Measurements from ENCODE around the gene RNF8. TPM values are rescaled to one million over a fixed set of nuclear protein-coding genes. Genes with fewer than 3 reads are reported as not detected.
"Not testable (repeated sequence)": the region's sequence is repeated elsewhere in the genome, so short reads cannot be mapped to it uniquely, and the experiment has no call there.

The RNF8 gene, protein sequence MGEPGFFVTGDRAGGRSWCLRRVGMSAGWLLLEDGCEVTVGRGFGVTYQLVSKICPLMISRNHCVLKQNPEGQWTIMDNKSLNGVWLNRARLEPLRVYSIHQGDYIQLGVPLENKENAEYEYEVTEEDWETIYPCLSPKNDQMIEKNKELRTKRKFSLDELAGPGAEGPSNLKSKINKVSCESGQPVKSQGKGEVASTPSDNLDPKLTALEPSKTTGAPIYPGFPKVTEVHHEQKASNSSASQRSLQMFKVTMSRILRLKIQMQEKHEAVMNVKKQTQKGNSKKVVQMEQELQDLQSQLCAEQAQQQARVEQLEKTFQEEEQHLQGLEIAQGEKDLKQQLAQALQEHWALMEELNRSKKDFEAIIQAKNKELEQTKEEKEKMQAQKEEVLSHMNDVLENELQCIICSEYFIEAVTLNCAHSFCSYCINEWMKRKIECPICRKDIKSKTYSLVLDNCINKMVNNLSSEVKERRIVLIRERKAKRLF
- total RNA-seq (10 to 100 TPM; 33.7 to 35.2 TPM), polyA plus RNA-seq (17.2 TPM)

DNA sequence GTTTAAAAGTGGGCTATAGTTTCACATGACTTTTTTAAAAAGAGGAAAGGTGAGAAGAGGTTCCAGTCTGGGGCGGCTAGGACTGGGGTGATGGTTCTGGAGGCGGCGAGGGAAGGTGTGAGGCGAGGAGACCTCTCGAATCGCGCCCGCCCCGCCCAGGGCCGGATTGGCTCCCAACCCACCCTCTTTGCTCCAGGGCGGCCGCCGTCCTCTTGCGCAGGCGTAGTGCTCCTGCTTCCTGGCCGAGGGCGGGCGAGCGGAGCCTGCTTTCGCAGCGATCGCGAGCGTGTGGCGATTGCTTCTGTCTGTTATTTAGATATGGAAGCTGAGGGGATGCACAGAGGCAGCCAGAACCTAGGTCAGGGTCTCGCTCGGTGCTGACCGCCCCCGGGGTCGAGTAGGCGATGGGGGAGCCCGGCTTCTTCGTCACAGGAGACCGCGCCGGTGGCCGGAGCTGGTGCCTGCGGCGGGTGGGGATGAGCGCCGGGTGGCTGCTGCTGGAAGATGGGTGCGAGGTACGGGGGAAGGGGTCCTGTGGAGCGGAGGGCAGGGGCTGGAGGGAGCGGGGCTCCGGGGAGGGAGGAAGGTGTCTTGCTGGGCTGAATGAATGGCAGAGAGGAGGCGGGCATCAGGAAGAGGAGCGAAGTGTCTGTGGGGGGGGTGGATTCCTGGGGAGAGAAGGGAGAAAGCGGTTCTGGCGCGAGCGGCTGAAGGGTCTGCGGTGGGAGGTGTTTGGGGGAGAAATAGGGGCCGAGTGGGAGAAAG lies at the start of gene RNF8:
Gene RNF8, plus strand, starts transcription at position 223 of the 765 bp plus-strand sequence. Its CDS starts 182 bp downstream, at position 405.
- ChIA-PET POLR2A (interaction anchor here (0.6 kb wide), 1 partner anchor 368 kb away, joined by 3 read pairs; the partner anchor contains the start of gene MTCH1), CTCF (interaction anchor here (0.5 kb wide), 1 partner anchor 22 kb away, joined by 4 read pairs; no protein-coding TSS in a partner anchor)
- Histone ChIP-seq H3K4me1 (ENCODE audit: insufficient read depth, low read length) (peaks cover 21% of the 10 kb centered on the region), H3K27me3 (ENCODE audit: insufficient read depth, low read length, poor library complexity, severe bottlenecking) (no peaks in the 10 kb centered on the region), H3K27ac (ENCODE audit: low read depth, low read length) (peak within 1 kb of the TSS; percentile 73), H3K4me3 (ENCODE audit: low read length) (peak within 1 kb of the TSS; percentile 89), H3K36me3 (ENCODE audit: insufficient read depth, low read length) (no peaks in the 10 kb centered on the region), H3K9me3 (ENCODE audit: low read length) (no peaks in the 10 kb centered on the region)
- peaks cover 0 to 7% (median 0%) of the 10 kb centered on the region in 3 donors for H3K36me3 Mint-ChIP-seq
- peak; percentile 84 to 91 (median 87) for DNase-seq
- peaks cover 33 to 49% (median 46%) of the 10 kb centered on the region in 3 donors for H3K4me1 Mint-ChIP-seq
- peak within 1 kb of the TSS; percentile 93 to 98 (median 96) for H3K4me3 Mint-ChIP-seq
- no peaks in the 10 kb centered on the region for H3K27me3 Mint-ChIP-seq
- no peaks in the 10 kb centered on the region for H3K9me3 Mint-ChIP-seq
- H3K27ac Mint-ChIP-seq = peak within 1 kb of the TSS; percentile 45 to 95 (median 86)

DNA sequence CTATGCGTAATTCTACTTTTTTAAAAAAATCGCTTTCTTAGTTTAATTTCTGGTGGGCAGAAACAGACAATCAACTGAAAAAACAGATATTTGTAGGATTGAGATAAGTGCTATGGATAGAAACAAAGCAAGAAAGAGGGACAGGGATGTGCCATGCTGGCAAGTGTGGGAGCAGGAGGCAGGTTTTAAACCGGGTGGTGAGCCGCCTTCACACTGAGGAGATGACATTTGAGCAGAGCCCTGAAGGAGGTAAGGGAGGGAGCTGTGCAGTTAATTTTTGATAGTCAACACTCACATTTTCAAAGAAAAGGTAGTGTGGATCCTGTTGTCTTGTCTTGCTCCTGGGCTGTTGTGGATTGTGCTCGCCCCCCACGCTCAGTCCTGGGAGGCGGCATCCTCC lies 49.0 kb upstream of the RNF8 start:
- Histone ChIP-seq H3K4me3 (ENCODE audit: low read length) (no peak overlapping the region), H3K27ac (ENCODE audit: low read depth, low read length) (no peak overlapping the region), H3K4me1 (ENCODE audit: insufficient read depth, low read length) (no peaks in the 10 kb centered on the region), H3K27me3 (ENCODE audit: insufficient read depth, low read length, poor library complexity, severe bottlenecking) (no peaks in the 10 kb centered on the region), H3K9me3 (ENCODE audit: low read length) (no peaks in the 10 kb centered on the region), H3K36me3 (ENCODE audit: insufficient read depth, low read length) (peaks cover 20% of the 10 kb centered on the region)
- Mint-ChIP-seq H3K27me3 (no peaks in the 10 kb centered on the region), H3K36me3 (peaks cover 7 to 77% (median 30%) of the 10 kb centered on the region in 3 donors), H3K4me3 (no peak overlapping the region), H3K27ac (no peak overlapping the region), H3K4me1 (no peaks in the 10 kb centered on the region), H3K9me3 (no peaks in the 10 kb centered on the region)
- ChIA-PET POLR2A (no interaction called here), CTCF (interaction anchor here (1.7 kb wide), 1 partner anchor 10 kb away, joined by 5 read pairs; no protein-coding TSS in a partner anchor)
- DNase-seq = no peak

GRCh38 chr6:37305841-37306425 lies 47.9 kb upstream of the RNF8 start:
- Histone ChIP-seq H3K9me3 (ENCODE audit: low read length) (no peaks in the 10 kb centered on the region), H3K27ac (ENCODE audit: low read depth, low read length) (no peak overlapping the region), H3K4me1 (ENCODE audit: insufficient read depth, low read length) (no peaks in the 10 kb centered on the region), H3K4me3 (ENCODE audit: low read length) (no peak overlapping the region), H3K27me3 (ENCODE audit: insufficient read depth, low read length, poor library complexity, severe bottlenecking) (no peaks in the 10 kb centered on the region), H3K36me3 (ENCODE audit: insufficient read depth, low read length) (peaks cover 19% of the 10 kb centered on the region)
- Mint-ChIP-seq H3K4me3 (no peak overlapping the region), H3K27me3 (no peaks in the 10 kb centered on the region), H3K27ac (no peak overlapping the region), H3K36me3 (peaks cover 3 to 70% (median 27%) of the 10 kb centered on the region in 3 donors), H3K9me3 (no peaks in the 10 kb centered on the region), H3K4me1 (no peaks in the 10 kb centered on the region)
- POLR2A ChIA-PET = no interaction called here
- CTCF ChIA-PET = interaction anchor here (1.2 to 1.7 kb wide), 2 partner anchors 9 to 20 kb away, joined by 5 read pairs; no protein-coding TSS in a partner anchor
- no peak for DNase-seq

DNA sequence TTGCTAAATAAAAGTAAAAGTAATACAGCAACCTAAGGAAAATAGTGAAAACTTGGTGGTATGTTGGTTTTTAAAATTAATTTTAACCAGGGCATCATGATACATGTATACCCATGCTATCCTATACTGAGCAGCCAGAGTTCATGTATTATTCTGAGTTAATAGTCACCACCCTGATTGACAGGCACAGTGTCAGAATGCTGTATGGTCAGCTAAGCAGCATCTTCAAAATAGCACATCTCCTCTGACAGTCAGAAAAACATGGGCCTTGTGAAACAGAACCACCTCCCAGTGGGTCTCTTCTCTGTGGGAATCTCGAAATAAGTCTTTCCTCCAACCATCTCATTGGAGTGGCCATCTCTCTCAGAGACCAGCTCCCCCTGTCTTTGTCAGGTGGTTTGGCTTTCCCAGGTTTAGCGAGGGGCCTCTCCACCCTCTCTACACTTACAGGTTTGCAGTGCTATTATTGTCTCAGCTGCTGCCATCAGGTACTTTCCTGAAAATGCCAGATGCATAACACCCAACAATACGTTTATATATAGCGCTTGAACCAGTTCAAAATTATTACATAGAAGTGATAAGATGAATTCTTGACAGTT lies 47.1 kb upstream of the RNF8 start:
- ChIA-PET POLR2A (no interaction called here), CTCF (interaction anchor here (1.7 kb wide), 1 partner anchor 8 kb away, joined by 5 read pairs; no protein-coding TSS in a partner anchor)
- Mint-ChIP-seq H3K9me3 (no peaks in the 10 kb centered on the region), H3K27me3 (no peaks in the 10 kb centered on the region), H3K4me3 (no peak overlapping the region), H3K36me3 (peaks cover 3 to 65% (median 23%) of the 10 kb centered on the region in 3 donors), H3K27ac (no peak overlapping the region), H3K4me1 (no peaks in the 10 kb centered on the region)
- no peaks in the 10 kb centered on the region for H3K27me3 ChIP-seq (ENCODE audit: insufficient read depth, low read length, poor library complexity, severe bottlenecking)
- no peak for DNase-seq
- H3K9me3 ChIP-seq (ENCODE audit: low read length) = no peaks in the 10 kb centered on the region
- H3K4me3 ChIP-seq (ENCODE audit: low read length) = no peak overlapping the region
- no peaks in the 10 kb centered on the region for H3K4me1 ChIP-seq (ENCODE audit: insufficient read depth, low read length)
- H3K27ac ChIP-seq (ENCODE audit: low read depth, low read length) = no peak overlapping the region
- H3K36me3 ChIP-seq (ENCODE audit: insufficient read depth, low read length) = peaks cover 19% of the 10 kb centered on the region

DNA sequence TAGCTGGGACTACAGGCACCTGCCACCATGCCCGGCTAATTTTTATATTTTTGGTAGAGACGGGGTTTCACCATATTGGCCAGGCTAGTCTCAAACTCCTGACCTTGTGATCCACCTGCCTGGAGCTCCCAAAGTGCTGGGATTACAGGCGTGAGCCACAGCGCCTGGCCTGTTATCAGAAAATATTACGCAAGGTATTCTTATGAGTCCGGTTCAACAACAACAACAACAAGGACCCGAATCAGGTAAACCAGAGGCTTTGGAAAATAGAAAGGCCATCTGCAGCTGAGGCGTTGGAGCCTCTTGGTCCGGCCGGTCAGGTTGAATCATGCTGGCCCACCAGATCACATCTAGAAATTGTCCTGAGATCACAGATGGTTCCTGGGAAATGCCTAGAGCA lies 46.3 kb upstream of the RNF8 start:
- H3K4me3 ChIP-seq (ENCODE audit: low read length); DNase-seq; POLR2A ChIA-PET; H3K9me3 Mint-ChIP-seq; H3K27me3 Mint-ChIP-seq; H3K4me3 Mint-ChIP-seq; H3K4me1 ChIP-seq (ENCODE audit: insufficient read depth, low read length); CTCF ChIA-PET; H3K4me1 Mint-ChIP-seq; H3K27ac ChIP-seq (ENCODE audit: low read depth, low read length); H3K27ac Mint-ChIP-seq; H3K9me3 ChIP-seq (ENCODE audit: low read length); H3K27me3 ChIP-seq (ENCODE audit: insufficient read depth, low read length, poor library complexity, severe bottlenecking): not testable (repeated sequence)
- H3K36me3 Mint-ChIP-seq = peaks cover 3 to 63% (median 26%) of the 10 kb centered on the region in 3 donors
- H3K36me3 ChIP-seq (ENCODE audit: insufficient read depth, low read length) = peaks cover 22% of the 10 kb centered on the region

GRCh38 chr6:37308069-37308815 lies 45.5 kb upstream of the RNF8 start:
- H3K27ac Mint-ChIP-seq = no peak overlapping the region
- H3K4me3 Mint-ChIP-seq = no peak overlapping the region
- POLR2A ChIA-PET = no interaction called here
- H3K27me3 Mint-ChIP-seq = no peaks in the 10 kb centered on the region
- no peak for DNase-seq
- H3K27ac ChIP-seq (ENCODE audit: low read depth, low read length) = no peak overlapping the region
- H3K4me1 Mint-ChIP-seq = no peaks in the 10 kb centered on the region
- no peaks in the 10 kb centered on the region for H3K27me3 ChIP-seq (ENCODE audit: insufficient read depth, low read length, poor library complexity, severe bottlenecking)
- no peaks in the 10 kb centered on the region for H3K9me3 ChIP-seq (ENCODE audit: low read length)
- H3K4me3 ChIP-seq (ENCODE audit: low read length) = no peak overlapping the region
- H3K36me3 Mint-ChIP-seq = peaks cover 3 to 63% (median 23%) of the 10 kb centered on the region in 3 donors
- no peaks in the 10 kb centered on the region for H3K4me1 ChIP-seq (ENCODE audit: insufficient read depth, low read length)
- CTCF ChIA-PET = interaction anchor here (3.0 kb wide), 1 partner anchor 17 kb away, joined by 11 read pairs; no protein-coding TSS in a partner anchor
- no peaks in the 10 kb centered on the region for H3K9me3 Mint-ChIP-seq
- H3K36me3 ChIP-seq (ENCODE audit: insufficient read depth, low read length) = peaks cover 22% of the 10 kb centered on the region

- Histone ChIP-seq H3K27ac (ENCODE audit: low read depth, low read length) (no peak overlapping the region), H3K4me3 (ENCODE audit: low read length) (no peak overlapping the region), H3K27me3 (ENCODE audit: insufficient read depth, low read length, poor library complexity, severe bottlenecking) (no peaks in the 10 kb centered on the region), H3K9me3 (ENCODE audit: low read length) (no peaks in the 10 kb centered on the region), H3K36me3 (ENCODE audit: insufficient read depth, low read length) (peaks cover 18% of the 10 kb centered on the region), H3K4me1 (ENCODE audit: insufficient read depth, low read length) (no peaks in the 10 kb centered on the region)
- POLR2A ChIA-PET = no interaction called here
- H3K36me3 Mint-ChIP-seq = peaks cover 1 to 63% (median 23%) of the 10 kb centered on the region in 3 donors
- no peaks in the 10 kb centered on the region for H3K4me1 Mint-ChIP-seq
- no peak overlapping the region for H3K4me3 Mint-ChIP-seq
- no peaks in the 10 kb centered on the region for H3K27me3 Mint-ChIP-seq
- no peaks in the 10 kb centered on the region for H3K9me3 Mint-ChIP-seq
- CTCF ChIA-PET = interaction anchor here (3.0 kb wide), 1 partner anchor 17 kb away, joined by 11 read pairs; no protein-coding TSS in a partner anchor
- DNase-seq = no peak
- H3K27ac Mint-ChIP-seq = no peak overlapping the region
These were observed 44.7 kb upstream of the RNF8 start for GRCh38 chr6:37309046-37309445.

All from CD8-positive, alpha-beta memory T cell (primary cell).